NCI-H2171 treated with DMSO at 0.1 percent for 48 hours (cell line): Measurements from ENCODE around the gene RTL1.

Experiments used
- DNase-seq: peaks from one replicate; lab custom pipeline; 2025; lab: John Stamatoyannopoulos, UW

Gene RTL1

DNA sequence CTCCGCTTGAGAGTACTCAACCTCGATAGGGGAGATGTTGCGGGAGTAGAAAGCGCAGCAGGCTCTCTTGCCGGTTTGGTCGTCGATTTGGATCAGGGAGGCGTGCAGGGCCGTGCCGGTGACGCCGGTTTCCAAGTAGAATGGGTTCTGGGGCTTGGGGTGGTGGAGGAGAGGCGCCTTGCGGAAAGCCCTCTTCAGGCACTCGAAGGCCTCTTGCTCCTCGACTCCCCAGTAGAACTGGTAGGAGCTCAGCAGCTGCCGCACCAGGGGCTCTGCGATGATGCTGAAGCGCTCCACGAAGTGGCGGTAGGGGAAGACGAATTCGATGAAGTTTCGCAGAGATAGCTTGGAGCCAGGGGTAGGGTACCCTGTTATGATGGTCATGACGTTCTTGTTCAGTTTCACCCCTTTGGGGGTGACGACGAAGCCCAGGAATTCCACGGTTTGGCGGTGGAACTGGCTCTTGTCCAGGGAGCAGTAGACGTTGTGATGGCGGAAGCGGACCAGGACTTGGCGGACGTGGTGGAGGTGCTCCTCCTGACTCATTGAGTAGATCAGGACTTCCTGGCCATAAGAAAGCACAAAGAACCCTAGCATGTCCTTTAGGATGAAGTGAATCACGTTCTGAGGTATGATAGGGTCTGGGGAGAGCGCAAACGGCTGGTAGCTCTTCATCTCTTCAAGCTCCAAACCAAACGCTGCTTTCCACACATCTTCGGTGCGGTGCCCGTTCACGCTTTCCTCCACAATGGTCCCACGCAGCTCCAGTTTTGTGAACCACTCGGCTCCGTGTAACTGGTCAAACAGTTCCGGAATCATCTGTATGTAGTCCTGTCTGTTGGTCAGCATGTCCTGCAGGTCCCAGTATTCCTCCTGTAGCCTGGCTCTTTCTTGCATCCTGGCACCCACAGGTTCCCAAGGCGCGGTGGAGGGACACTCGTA is 21.2 kb downstream of the RTL1 start:
- no peak for DNase-seq

DNA sequence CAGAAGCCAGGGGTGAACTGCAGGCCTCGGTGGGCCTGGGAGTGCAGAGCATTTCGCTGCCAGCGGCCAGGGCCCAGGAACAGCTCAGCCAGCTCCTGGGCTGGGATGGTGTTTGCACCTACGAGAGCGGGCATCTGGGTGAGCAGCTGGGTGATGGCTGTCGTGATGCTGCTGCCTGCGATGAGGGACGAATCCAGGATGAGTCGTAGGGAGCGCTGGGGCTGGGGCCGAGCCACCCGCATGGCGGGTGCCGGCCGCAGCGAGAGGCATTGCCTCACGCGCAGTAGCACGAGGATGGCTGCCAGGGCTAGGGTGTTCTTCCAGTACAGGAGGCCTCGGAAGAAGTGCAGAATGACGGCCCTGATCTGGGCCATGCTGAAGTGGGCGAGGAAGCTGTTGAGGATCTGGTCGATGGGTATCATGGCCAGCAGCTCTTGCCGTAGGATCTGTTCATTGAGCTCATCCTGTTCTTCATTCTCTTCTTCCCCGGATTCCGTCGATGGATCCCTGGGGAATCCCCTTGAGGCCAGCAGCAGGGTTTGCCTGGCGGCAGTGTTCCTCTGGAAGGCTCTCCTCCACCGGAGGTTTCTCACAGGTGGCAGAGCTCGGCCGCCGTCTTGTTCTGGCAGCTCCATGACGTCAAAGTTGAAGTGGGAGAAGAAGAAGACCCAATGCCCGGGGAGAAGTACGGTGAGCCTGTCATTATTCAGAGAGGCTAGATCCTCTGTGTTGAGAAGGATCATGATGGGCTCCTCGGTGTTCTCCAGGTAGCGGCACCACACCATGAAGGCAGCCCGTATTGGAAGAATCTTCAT is 22.1 kb downstream of the RTL1 start:
- no peak for DNase-seq

DNA sequence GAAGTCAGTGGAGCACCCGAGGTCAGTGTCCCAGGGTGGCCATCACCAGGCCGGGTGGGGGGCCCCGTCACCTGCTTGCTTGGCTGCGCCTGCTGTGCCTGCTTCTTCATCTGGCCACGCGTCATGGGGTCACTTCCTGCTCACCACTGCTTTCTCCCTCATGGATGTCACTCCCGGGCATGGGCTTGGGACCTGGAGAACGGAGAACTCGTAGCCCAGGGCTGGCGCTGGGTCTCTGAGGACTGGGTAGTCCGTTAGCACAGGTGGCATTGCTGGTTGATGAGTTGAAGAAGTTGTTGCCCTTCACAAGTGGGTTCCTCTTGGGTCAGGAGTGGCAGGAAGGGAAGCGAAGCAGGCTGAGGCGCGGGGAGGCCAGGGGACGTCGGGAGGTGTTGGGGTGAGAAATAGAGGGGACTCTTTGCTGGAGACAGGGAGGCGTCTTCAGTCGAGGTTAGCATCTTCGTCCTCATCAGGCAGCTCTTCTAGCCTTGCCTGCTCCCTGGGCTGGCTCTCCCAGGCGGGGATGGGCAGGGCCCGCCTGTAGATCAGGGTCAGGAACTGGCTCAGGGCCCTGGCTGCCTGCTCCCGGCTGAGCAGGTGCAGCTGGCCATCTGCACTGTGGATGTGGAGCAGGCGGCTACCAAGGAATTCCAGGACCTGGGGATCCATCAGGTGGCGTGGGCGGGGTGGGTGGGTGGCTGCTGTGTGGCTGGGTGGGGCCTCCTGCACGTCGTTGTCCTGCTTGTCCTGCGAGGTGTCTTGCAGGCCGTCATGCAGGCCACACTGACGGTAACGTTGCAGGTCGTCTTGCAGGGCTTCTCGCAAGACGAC is 23.0 kb downstream of the RTL1 start:
- DNase-seq: no peak

DNA sequence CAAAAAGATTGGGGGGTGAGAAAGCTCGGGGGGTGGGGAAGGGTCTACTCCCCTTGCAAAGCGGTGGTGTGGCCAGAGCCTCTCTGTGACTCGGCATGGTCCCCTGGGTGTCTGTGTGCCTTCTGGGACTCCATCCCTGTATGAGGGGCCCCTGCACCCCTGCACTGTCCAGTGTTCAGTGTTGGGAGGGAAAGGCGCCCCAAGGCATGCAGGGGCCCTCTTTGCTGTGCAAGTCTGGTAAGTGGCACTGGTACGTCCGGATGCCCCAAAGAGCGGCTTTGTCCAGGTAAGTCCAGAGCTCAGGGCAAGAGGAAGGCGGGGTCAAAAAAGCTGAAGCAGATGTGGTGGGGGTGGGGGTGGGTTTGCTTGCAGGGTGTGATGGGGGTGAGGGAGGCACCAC is 23.7 kb downstream of the RTL1 start:
- DNase-seq: no peak

DNA sequence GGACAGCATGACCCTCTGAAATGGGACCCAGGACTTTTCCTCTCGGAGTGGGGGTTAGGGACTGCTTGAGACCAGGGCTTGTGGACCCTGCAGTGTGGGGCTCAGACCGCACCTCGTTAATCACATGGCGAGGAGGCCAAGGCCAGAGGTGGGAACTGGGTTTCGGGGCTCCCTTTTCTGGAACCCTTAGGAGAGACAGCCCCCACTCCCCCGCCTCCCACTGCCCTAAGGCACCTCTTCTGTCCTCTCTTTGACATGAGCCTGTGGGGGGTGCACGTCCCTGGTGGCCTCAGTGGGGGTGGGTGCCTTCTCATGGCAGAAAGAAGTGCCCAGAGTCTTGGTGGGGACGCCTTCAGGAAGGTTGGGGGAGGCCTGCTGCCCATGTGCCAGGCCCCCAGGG is 24.3 kb downstream of the RTL1 start:
- no peak for DNase-seq

DNA sequence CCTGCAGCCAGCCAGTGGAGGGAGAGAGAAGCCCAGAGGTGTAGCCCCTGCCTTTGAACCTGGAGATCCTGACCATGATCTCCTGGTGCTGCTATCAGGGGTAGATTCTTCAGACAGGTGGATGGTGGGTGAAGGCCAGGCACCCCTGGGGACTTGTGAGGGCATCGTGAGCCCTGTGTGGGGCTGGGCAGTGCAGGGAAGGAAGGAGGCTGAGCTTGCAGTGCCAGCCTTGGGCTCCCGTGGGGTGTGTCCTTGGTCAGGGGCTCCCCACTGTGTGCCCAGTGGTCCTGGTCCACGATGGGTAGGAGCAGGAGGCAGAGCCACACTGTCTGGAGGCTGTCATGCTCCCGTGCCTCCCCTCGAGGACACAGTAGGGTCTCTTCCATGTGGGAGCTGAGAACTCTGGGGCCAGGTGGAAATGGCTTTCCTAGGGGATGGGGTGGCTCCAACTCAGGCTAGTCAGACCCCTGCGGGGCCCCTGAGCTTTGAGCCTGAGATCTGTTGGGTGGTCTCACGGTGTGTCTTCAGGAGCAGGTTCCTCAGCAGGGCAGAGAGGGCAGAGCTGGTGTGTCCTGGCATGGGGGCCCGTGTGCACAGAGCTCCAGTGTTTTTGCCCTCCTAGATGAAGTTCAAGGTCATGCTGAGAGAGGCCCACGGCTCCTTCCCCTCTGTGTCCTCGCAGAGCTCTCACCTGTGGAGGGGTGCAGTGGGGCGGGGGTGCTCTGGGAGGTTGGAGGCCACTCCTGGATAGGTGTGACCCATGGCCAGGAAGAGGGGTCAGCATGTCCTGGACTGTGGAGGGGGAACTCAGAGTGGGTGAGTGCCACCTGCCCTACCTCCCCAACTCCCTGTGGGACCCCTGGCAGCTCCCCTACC is 25.0 kb downstream of the RTL1 start:
- DNase-seq: no peak

DNA sequence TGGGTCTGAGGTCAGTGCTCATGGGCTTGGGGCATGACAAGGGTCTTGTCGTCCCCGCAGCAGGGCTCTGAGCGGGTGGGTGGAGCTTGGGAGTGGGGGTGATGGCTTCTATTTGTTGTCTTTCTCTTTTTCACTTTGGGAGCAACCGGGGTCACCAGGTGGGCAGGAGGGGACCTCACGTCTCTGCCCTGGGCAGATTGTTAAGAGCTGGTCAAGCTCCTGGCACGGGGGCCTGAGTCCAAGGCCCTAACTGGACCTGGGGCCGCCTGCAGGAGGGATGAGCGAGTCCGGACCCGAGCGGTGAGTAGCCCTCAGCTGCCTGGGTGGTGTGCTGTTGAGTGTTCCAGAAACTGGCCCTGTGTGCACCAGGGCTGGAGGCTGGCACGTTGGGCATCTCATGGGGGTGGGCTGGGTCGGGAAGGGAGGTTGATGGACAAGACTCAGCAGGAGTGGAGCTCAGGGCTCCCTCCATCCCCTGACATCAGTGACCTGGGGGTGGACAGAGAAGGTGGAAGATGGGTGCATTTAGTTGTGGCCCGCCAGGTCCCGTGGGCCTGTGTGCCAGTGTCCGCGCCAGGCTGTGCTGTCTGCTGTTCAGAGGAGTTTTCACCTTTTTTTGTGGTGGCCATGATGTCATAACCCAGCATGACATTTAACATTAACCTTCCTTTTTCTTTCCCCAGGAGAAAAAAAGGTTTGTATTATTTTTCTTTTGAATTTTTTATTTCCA is 27.5 kb downstream of the RTL1 start:
- no peak for DNase-seq

DNA sequence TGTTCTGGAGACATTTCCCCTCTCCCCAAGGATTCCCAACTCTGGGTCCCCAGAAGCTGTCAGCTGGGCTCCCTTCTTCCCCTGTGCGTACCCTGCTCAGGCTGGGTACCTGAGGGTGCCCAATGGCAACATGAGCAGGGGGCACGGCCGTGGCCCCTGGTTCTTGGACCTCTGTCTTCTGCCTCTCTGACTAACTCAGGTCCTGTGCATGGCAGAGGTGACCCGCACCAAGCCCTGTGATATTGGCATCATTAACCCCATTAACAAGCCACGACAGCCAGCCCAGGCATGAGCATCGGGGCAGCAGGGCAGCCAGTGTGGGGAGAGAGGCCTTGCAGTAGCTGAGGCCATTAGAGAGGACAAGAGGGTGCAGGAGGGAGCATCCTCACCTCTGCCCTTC is 28.4 kb downstream of the RTL1 start:
- DNase-seq: no peak

DNA sequence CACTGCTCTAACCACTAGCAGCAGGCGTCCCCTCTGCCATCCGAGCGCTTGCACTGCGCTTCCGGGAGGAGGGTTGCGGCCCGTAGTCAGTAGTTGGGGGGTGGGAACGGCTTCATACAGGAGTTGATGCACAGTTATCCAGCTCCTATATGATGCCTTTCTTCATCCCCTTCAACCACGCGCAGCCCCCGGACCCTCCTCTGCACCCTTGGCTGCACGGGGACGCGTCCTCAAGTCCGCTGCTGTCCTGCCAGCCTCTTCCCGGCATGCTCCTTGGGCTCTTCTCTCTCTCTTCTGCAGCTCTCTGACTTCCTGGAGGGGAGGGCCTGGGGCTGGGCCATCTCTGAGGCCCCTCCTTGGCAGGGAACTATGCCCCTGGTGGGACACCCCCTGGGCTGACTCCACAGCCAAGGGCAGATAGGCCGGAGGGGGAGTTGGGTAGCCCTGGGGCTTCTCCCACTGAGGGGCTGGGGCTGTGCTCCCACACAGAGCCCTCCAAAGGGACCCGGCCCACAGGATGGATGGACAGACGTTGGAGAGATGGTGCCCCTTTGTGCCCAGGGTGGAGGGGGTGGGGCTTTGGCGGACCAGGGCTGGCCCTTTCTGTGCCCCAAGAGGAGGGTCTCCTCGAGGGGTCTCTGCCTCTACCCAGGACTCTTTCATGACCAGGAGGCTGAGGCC is 29.0 kb downstream of the RTL1 start:
- no peak for DNase-seq

DNA sequence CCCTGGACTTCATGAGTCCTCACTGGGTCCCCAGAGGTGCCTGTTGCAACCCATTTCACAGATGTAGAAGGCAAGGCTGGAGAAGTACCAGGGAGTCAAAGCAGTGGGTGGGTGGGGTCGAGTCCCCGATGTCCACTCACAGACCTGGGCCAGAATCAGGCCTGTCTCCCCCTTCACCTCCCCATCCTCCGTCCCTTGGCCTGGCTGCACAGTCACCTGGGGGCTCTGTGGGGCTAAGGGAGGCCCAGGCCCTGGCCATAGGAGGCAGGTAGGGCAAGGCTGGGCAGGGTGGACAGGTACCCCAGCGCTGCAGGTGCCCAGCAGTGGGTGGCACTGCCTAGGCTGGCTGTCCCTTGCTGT is 29.5 kb downstream of the RTL1 start:
- no peak for DNase-seq

DNA sequence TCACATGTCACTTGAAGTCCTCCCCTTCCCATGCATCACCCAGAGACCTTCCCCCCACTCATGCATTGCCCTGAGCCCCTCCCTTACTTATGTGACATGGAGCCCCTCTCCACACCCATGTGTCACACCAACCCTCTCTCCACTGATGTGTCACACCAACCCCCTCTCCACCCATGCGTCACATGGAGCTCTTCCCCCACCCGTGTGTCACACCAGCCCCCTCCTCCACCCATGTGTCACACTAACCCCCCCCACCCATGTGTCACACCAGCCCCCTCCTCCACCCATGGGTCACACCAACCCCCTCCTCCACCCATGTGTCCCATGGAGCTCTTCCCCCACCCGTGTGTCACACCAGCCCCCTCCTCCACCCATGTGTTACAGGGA is 30.4 kb downstream of the RTL1 start:
- no peak for DNase-seq

DNA sequence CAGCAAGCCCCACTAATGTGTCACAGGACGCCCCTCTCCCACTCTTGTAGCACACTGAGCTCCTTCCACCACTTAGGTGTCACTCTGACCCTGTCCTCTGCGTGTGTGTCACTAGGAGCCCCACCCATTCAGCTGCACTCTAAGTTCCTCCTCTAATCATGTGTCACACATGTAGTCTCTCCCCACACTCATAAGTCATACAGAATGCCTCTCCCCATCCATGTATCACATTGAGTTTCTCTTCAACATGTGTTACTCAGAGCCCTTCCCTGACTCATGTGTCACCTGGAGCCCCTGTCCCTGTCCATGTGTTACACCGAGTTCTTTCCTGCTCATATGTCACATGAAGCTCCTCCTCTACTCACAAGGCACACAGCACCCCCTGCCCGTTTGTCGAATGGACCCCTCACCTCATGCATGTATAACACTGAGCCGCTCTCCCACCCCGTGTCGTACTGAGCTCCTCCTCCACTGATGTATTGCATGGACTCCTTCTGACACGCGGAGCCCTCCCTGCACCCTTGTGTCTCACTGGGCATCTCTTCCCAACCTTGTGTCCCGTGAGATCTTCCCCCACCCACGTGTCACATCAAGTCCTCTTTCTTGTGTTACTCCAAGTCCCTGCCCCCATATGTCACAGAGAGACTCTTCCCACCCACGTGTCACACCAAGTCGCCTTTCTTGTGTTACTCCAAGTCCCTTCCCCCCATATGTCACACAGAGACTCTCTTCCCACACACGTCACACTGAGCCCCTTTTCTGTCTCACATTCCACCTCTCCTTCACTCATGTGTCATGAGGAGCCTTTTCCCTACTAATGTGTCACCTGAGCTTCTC is 31.0 kb downstream of the RTL1 start:
- no peak for DNase-seq

DNA sequence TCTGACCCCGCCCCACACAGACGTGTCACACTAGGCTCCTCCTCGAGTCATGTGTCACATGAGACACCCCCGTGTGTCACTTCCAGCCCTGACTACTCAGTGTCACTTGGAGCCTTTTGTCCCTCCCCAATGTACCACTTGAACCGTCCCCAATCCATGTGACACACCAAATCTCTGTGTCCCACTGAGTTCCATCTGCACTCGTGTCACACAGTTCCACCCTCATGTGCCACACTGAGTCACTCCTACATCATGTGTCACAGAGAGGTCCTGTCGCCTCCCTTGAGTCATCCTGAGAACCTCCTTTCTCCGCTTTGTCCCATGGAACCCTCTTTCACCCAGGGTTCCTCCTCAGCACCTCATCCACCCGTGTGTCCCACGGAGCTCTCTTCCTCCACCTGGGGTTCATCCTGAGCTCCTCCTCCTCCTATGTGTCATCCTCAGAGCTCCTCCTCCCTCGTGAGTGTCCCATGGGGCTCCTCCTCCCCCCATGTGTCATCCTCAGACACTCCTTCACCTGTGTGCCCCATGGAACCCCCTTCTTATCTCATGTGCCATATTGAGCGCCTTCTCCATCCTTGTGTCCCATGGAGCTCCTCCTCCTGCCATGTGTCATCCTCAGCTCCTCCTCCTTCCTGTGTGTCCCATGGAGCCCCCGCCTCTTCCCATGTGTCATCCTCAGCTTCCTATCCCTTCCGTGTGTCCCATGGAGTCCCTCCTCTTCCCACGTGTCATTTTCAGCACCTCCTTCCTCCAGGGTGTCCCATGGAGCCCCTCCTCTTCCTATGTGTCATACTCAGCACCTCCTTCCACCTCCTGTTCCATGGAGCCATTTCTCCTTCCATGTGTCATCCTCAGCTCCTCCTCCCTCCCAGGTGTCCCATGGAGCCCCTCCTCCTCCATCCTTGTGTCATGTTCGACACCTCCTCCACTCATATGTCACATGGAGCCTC is 32.0 kb downstream of the RTL1 start:
- no peak for DNase-seq

DNA sequence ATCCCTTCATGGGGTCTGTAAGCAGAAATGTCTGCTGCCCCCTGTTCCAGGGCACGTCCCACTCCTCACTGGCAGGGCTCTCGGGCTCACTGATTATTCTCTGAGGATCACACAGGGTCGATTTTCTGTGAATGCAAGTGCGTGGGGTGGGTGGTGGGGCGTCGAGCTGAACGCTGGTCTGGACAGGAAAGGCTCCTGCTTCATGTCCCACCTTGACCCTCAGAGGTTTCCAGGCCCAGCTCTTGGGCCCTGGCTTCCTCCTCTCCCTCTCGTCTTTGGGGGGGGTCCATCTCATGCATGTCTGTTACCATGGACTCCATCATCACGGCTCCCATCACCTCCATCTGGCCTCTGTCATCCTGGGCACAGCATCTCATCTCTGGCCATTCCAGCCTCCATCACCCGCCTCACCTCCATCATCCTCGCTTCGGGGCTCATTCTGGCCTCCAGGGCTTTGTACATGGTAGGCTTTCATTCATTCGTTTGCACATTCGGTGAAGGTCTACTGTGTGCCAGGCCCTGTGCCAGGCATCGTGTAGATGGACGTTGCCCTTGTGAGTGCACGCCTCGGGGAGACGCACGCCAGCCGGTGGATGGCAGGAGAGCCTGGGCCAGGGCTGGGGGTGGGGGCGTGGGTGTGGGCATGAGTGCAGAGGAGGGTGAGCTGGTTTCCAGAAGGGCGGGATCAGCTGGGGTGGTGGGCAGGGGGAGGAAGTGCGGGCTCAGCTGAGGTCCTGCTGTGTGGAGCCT is 34.7 kb downstream of the RTL1 start:
- DNase-seq: no peak

DNA sequence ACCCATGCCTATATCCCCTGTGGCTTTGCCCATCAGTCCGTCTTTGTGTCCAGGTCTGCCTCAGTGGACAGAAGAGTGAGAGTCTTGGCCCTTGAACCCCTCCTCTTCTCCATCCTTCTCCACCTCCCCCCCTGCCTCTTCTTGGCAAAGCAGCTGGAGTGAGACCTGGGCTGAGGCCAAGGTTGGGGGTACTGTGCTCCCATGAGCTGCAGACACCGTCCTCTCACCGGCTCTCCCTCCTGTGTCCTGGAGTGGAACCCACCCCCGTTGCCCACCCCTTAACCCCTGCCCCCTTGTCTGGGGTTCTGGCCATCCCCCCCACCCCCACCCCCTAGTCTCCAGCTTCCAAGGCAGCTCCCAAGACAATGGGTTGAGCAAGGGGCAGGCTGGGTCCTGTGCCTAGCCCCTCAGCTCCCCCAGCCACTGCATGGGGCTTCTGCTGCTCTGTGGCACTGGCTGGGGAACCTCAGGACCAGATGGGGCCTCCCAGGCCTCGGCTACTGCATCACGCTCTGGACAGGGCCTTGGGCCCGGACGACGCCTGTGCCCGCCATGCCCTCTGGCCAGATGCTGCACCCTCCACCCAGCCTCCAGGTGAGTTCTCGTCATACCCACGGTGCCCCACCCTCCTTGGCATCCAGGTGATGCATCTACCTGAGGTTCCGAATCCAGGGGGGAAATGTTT is 35.7 kb downstream of the RTL1 start:
- DNase-seq: no peak
